Heart right ventricle (tissue), 16 donors: Measurements from ENCODE around the gene TTC16. TPM values are rescaled to one million over a fixed set of nuclear protein-coding genes. Genes with fewer than 3 reads are reported as not detected.

Source experiments
- ATAC-seq, 8 donors: fragments of 200-7000 bp; cut with Tn5 transposase; one replicate each; pipeline ENCODE4 v1.9.1; 2020; ENCODE audit warnings: mild to moderate bottlenecking in 8 of 8, moderate library complexity in 8 of 8, moderate number of reproducible peaks in 1 of 8
- DNase-seq, 2 donors: peaks; one replicate each; pipeline ENCODE4 v3.0.0-alpha.2; 2020
- H3K27ac ChIP-seq, 10 donors: fragments of 200-600 bp; sonication (generic) in 2 of 10; one replicate each; pipeline versions ENCODE4 v1.5.0 to v1.8.0; 2020 to 2022; ENCODE audit warnings: mild to moderate bottlenecking in 3 of 10
- H3K27me3 ChIP-seq, 7 donors: fragments of 200-600 bp; one replicate each; pipeline ENCODE4 v1.8.0; 2021 to 2022; ENCODE audit warnings: mild to moderate bottlenecking in 2 of 7
- H3K36me3 ChIP-seq, 9 donors: fragments of 200-600 bp; sonication (generic) in 1 of 9; one replicate each; pipeline versions ENCODE4 v1.5.0 to v1.8.0; 2020 to 2022; ENCODE audit warnings: mild to moderate bottlenecking in 2 of 9
- H3K4me1 ChIP-seq, 9 donors: fragments of 200-600 bp; sonication (generic) in 1 of 9; one replicate each; pipeline versions ENCODE4 v1.5.0 to v1.8.0; 2020 to 2022; ENCODE audit warnings: mild to moderate bottlenecking in 4 of 9
- H3K4me3 ChIP-seq, 10 donors: fragments of 200-600 bp; sonication (generic) in 2 of 10; one replicate each; pipeline versions ENCODE4 v1.5.0 to v1.8.0; 2020 to 2022; ENCODE audit warnings: mild to moderate bottlenecking in 7 of 10, moderate library complexity in 2 of 10
- H3K9me3 ChIP-seq, 11 donors: fragments of 200-600 bp in 10 of 11; sonication (generic) in 2 of 11; one replicate each; pipeline versions ENCODE4 v1.5.0 to v1.8.0; 2013 to 2022; ENCODE audit warnings: mild to moderate bottlenecking in 2 of 11, control low read depth in 1 of 11, moderate library complexity in 1 of 11
- WGBS, 2 donors: extraction: QIAGEN DNeasy Blood & Tissue Kit; methylation state at CpG; one replicate each; pipeline ENCODE4 v1.1.7; 2013; ENCODE audit warnings: inconsistent platforms in 1 of 2; 5-methylcytosine and 5-hydroxymethylcytosine counted together
- intact Hi-C, 10 donors: fragments of 100-400 bp; cut with DNase I; formaldehyde crosslinking; loops; one replicate each; pipeline versions ENCODE4 v1.11.1 to v1.14.2; 2022
- polyA plus RNA-seq, 2 donors: library from polyadenylated mRNA; stranded (reverse); fragments of 200-250 nt; gene quantifications; one replicate each; pipeline ENCODE4 v1.2.3, GENCODE V29; 2013
- total RNA-seq, 10 donors: library from RNA; stranded (reverse); fragmentation: NEBNext Ultra II Directional in 3 of 10; extraction: Animal tissue kit (Norgen Biotek cat#: 25700) in 3 of 10; gene quantifications; one replicate each; pipeline versions ENCODE4 v1.2.1 to v1.2.4, GENCODE V29; 2021 to 2023
- TF ChIP-seq, protein P1 (sequence below), 9 donors: fragments of 200-600 bp; sonication (generic) in 2 of 9; IDR thresholded peaks; one replicate each; pipeline versions ENCODE4 v1.5.0 to v1.8.0; 2021 to 2022; ENCODE audit warnings: antibody characterized with exemption in 9 of 9, mild to moderate bottlenecking in 5 of 9, moderate library complexity in 1 of 9
- donor health status: Arrhythmogenic right ventricular cardiomyopathy.
- donor health status: ischemic (EF 13 %, LVEDD 7.1; RV severe dilation, severe dysfunction).
- donor health status: healthy with polysubstance abuse.
- donor health status: DM: no; HTN: yes; CAD: no.
- donor health status: DM: no; HTN: no; CAD: no.
- donor health status: ischemic (EF 25% LVEDD 6.9; RV normal size, moderate dysfunction).
- donor health status: ischemic (EF 25% LVEDD 5.7; RV mildly dilated, moderate dysfunction).
- donor health status: healthy.
- donor health status: DM: yes; HTN: yes; CAD: no.
- donor health status: Ischemic cardiomyopathy.
- donor health status: ischemic (EF 35%, LVEDD 5.7; RV mildly dilated, moderate dysfunction).
- donor health status: nonischemic (EF 11% LVEDD 7.7; RV severe dilation, severe dysfunction).
- donor health status: DM: yes; HTN: yes; CAD: no.
- donor health status: PGD.
- donor health status: ischemic (EF 29% LVEDD 5.4; RV normal size, mild dysfunction).
- donor health status: nonischemic (EF 23%, LVEDD 6.1; RV moderate dilation, normal function).

The TTC16 gene
- total and polyA plus RNA-seq, 12 donors, result 0.04 to 1.4 (median 0.32) TPM; not detected in 1

DNA sequence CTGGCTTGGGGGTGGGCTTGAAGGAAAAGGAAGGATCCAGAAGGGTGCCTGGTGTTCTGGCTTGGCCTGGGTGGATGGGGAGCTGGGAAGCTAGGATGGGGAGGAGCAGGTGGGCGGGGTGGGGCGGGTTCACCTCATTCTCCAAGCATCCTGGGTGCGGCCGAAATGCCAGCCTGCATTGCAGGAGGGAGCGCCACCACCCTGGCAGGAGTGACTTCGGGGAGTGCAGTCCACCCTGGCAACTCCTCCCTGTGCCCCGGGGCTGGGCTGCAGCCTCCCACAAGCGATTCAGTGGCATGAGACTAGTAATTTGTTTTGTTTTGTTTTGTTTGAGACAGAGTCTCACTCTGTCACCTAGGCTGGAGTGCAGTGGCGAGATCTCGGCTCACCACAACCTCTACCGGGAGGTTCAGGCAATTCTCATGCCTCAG lies 5.5 kb downstream of the TTC16 start:
- 68 to 71% methylated on average over 11 of the region's 11 CpGs for WGBS, 2 donors
- peaks cover 0 to 6% (median 0%) of the 10 kb centered on the region in 7 donors for H3K27me3 ChIP-seq
- TF ChIP-seq, protein P1, sequence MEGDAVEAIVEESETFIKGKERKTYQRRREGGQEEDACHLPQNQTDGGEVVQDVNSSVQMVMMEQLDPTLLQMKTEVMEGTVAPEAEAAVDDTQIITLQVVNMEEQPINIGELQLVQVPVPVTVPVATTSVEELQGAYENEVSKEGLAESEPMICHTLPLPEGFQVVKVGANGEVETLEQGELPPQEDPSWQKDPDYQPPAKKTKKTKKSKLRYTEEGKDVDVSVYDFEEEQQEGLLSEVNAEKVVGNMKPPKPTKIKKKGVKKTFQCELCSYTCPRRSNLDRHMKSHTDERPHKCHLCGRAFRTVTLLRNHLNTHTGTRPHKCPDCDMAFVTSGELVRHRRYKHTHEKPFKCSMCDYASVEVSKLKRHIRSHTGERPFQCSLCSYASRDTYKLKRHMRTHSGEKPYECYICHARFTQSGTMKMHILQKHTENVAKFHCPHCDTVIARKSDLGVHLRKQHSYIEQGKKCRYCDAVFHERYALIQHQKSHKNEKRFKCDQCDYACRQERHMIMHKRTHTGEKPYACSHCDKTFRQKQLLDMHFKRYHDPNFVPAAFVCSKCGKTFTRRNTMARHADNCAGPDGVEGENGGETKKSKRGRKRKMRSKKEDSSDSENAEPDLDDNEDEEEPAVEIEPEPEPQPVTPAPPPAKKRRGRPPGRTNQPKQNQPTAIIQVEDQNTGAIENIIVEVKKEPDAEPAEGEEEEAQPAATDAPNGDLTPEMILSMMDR (IDR thresholded peaks at IDR 0.05), result no peak
- H3K36me3 ChIP-seq, result no peaks in the 10 kb centered on the region
- DNase-seq (no peak), ATAC-seq (no peak)
- intact Hi-C loops, result loop anchor here in 1 of 10 donors (10.0 kb wide), 1 partner anchor 217 kb away; no protein-coding TSS in a partner anchor
- H3K9me3 ChIP-seq, result no peaks in the 10 kb centered on the region
- H3K4me1 ChIP-seq, result peaks cover 0 to 20% (median 12%) of the 10 kb centered on the region in 9 donors
- no peak overlapping the region for H3K4me3 ChIP-seq
- no peak overlapping the region for H3K27ac ChIP-seq

DNA sequence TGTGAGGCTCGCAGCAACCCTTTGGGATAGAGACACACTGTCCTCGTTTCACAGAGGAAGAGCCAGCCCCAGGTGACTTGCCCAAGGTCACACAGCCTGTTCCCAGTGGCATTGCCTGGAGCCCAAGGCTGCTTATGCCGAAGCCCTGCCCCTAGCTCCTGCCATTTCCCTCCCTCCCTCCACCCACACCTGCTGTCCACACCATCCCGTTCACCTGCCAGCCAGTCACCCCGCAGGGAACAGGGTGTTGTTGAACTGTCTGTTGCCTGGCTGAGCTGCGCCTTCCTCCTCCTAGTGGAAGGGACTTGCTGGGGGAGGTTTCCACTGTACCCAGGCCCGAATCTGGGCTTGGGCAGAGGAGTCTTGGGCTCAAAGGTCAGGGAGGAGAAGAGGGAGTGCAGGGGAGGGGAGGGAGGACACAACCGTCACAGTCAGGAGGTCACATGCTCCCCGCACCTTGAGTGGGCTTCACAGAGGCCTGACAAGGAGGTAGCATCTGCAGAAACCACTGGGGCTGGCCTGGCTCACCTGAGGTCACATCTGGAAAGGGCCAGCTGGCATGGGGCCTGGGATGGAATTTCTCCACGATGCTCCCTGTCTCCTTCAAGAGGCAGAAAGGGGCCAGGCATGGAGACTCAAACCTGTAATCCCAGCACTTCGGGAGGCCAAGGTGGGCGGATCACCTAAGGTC lies 6.3 kb downstream of the TTC16 start:
- ATAC-seq, result no peak
- H3K27me3 ChIP-seq, result peaks cover 0 to 6% (median 0%) of the 10 kb centered on the region in 7 donors
- no peak for DNase-seq
- no peaks in the 10 kb centered on the region for H3K9me3 ChIP-seq
- peaks cover 0 to 17% (median 12%) of the 10 kb centered on the region in 9 donors for H3K4me1 ChIP-seq
- H3K27ac ChIP-seq, result no peak overlapping the region
- no peaks in the 10 kb centered on the region for H3K36me3 ChIP-seq
- TF ChIP-seq, protein P1 (IDR thresholded peaks at IDR 0.05), result no peak
- no peak overlapping the region for H3K4me3 ChIP-seq
- 76 to 80% methylated on average over 12 of the region's 12 CpGs for WGBS, 2 donors
- intact Hi-C loops, result loop anchor here in 1 of 10 donors (10.0 kb wide), 1 partner anchor 217 kb away; no protein-coding TSS in a partner anchor

DNA sequence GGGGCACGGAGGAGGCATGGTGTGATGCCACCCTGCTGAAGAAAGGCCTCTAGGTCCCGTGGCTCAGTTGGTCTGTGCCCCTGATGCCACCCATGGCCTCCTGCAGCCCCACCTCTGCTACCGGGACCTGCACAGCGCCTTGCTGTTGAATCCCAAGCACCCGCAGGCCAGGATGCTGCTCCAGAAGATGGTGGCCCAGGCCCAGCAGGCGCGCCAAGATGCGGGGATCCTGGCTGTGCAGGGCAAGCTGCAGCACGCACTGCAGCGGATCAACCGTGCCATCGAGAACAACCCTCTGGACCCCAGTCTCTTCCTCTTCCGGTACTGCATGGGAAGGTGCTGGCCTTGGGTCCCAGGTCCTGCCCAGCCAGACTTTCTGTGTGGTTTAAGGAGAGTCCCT lies 7.1 kb downstream of the TTC16 start:
- peaks cover 0 to 14% (median 12%) of the 10 kb centered on the region in 9 donors for H3K4me1 ChIP-seq
- TF ChIP-seq, protein P1 (IDR thresholded peaks at IDR 0.05), result no peak
- H3K27ac ChIP-seq, result no peak overlapping the region
- no peaks in the 10 kb centered on the region for H3K36me3 ChIP-seq
- intact Hi-C loops, result loop anchor here in 1 of 10 donors (10.0 kb wide), 1 partner anchor 218 kb away; no protein-coding TSS in a partner anchor
- H3K4me3 ChIP-seq, result no peak overlapping the region
- no peak for ATAC-seq
- WGBS, 2 donors, result 97 to 98% methylated on average over 13 of the region's 13 CpGs
- DNase-seq, result no peak
- H3K27me3 ChIP-seq, result peaks cover 0 to 6% (median 0%) of the 10 kb centered on the region in 7 donors
- H3K9me3 ChIP-seq, result no peaks in the 10 kb centered on the region

DNA sequence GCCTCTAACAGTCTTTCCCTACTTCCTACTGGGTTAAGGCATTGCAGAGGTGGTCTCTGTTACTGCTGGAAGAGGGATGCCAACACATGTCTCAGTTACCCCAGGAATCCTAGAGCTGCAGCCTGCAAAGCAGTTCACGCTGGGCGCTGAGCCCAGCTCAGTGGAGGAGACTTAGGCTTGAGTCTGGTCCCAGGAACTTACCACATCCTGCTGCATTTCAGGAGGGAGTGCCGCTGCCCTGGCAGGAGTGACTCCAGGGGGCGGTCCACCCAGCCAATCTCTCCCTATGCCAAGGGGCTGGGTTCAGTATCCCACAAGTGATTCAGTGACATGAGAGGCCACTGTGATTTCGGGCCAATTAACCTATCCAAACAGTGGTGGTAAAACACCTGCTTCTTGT lies 7.6 kb downstream of the TTC16 start:
- no peaks in the 10 kb centered on the region for H3K9me3 ChIP-seq
- 90 to 95% methylated on average over 5 of the region's 5 CpGs for WGBS, 2 donors
- TF ChIP-seq, protein P1 (IDR thresholded peaks at IDR 0.05), result no peak
- intact Hi-C loops, result loop anchor here in 1 of 10 donors (10.0 kb wide), 1 partner anchor 219 kb away; no protein-coding TSS in a partner anchor
- peak in 1 of 8 donors; percentile 7 for ATAC-seq
- H3K4me3 ChIP-seq, result no peak overlapping the region
- peaks cover 0 to 6% (median 0%) of the 10 kb centered on the region in 7 donors for H3K27me3 ChIP-seq
- no peaks in the 10 kb centered on the region for H3K36me3 ChIP-seq
- no peak for DNase-seq
- H3K27ac ChIP-seq, result peak overlapping the region in 1 of 10 donors; percentile 56
- H3K4me1 ChIP-seq, result peaks cover 0 to 14% (median 12%) of the 10 kb centered on the region in 9 donors
